ENCODE measurements around the gene ADD2.
"Not testable (repeated sequence)": the region's sequence is repeated elsewhere in the genome, so short reads cannot be mapped to it uniquely, and the experiment has no call there.

The ADD2 gene

GRCh38 chr2:70748002-70748784 is 19.8 kb downstream of the ADD2 start:
- DNase-seq (ENCODE audit: low spot score), result no peak

GRCh38 chr2:70747284-70747683 is 20.7 kb downstream of the ADD2 start:
- DNase-seq (ENCODE audit: low spot score), result no peak

GRCh38 chr2:70746094-70746974 is 21.7 kb downstream of the ADD2 start:
- DNase-seq (ENCODE audit: low spot score), result no peak

GRCh38 chr2:70745276-70745825 is 22.6 kb downstream of the ADD2 start:
- no peak for DNase-seq (ENCODE audit: low spot score)

GRCh38 chr2:70744397-70744796 is 23.6 kb downstream of the ADD2 start:
- DNase-seq (ENCODE audit: low spot score), result no peak

GRCh38 chr2:70743677-70744076 is 24.3 kb downstream of the ADD2 start:
- DNase-seq (ENCODE audit: low spot score), result no peak

GRCh38 chr2:70743068-70743467 is 24.9 kb downstream of the ADD2 start:
- no peak for DNase-seq (ENCODE audit: low spot score)

- DNase-seq (ENCODE audit: low spot score), result not testable (repeated sequence)
Observed at GRCh38 chr2:70739492-70739891, 28.5 kb downstream of the ADD2 start.

- DNase-seq (ENCODE audit: low spot score), result no peak
Observed at GRCh38 chr2:70738159-70738558, 29.8 kb downstream of the ADD2 start.

GRCh38 chr2:70735071-70735470 is 32.9 kb downstream of the ADD2 start:
- no peak for DNase-seq (ENCODE audit: low spot score)

GRCh38 chr2:70733646-70734180 is 34.3 kb downstream of the ADD2 start:
- no peak for DNase-seq (ENCODE audit: low spot score)

- no peak for DNase-seq (ENCODE audit: low spot score)
Observed at GRCh38 chr2:70732766-70733645, 35.0 kb downstream of the ADD2 start.

- no peak for DNase-seq (ENCODE audit: low spot score)
Observed at GRCh38 chr2:70730730-70731129, 37.3 kb downstream of the ADD2 start.

- DNase-seq (ENCODE audit: low spot score), result no peak
Observed at GRCh38 chr2:70729647-70730046, 38.4 kb downstream of the ADD2 start.

- DNase-seq (ENCODE audit: low spot score), result no peak
Observed at GRCh38 chr2:70728128-70728527, 39.9 kb downstream of the ADD2 start.

- no peak for DNase-seq (ENCODE audit: low spot score)
Observed at GRCh38 chr2:70726947-70727725, 40.9 kb downstream of the ADD2 start.

- DNase-seq (ENCODE audit: low spot score), result no peak
Observed at GRCh38 chr2:70725505-70725904, 42.5 kb downstream of the ADD2 start.

- DNase-seq (ENCODE audit: low spot score), result no peak
Observed at GRCh38 chr2:70724366-70724765, 43.6 kb downstream of the ADD2 start.

GRCh38 chr2:70723286-70723885 is 44.6 kb downstream of the ADD2 start:
- no peak for DNase-seq (ENCODE audit: low spot score)

GRCh38 chr2:70720124-70720523 is 47.9 kb downstream of the ADD2 start:
- no peak for DNase-seq (ENCODE audit: low spot score)
